Fibroblast of lung (primary cell): ENCODE data around the gene KCNN3.

ENCODE experiments used
- CTCF ChIP-seq, 2 donors: IDR thresholded peaks in 1 of 2; conservative IDR thresholded peaks in 1 of 2; 1 replicate in 1 of 2; 2 replicates in 1 of 2; pipeline ENCODE4 v1.5.1; 2011 to 2012; ENCODE audit warnings: low read length in 2 of 2, control low read depth in 1 of 2, inconsistent platforms in 1 of 2, low read depth in 1 of 2, mild to moderate bottlenecking in 1 of 2
- EZH2 ChIP-seq: IDR thresholded peaks from 2 replicates; pipeline ENCODE4 v1.5.1; 2012; ENCODE audit warnings: low read length, control low read depth, mild to moderate bottlenecking; ENCODE audit errors: missing control alignments

GRCh38 chr1:154666051-154666790 lies 203.9 kb downstream of the KCNN3 start:
- TF ChIP-seq CTCF (conservative IDR thresholded peaks at IDR 0.05 in 1 of 2, IDR thresholded peaks at IDR 0.05 in 1 of 2; ENCODE audit: low read depth in 1 of 2, low read length in 2 of 2): no peak
- no peak for TF ChIP-seq EZH2
